ENCODE measurements around the gene MAGI3. TPM values are rescaled to one million over a fixed set of nuclear protein-coding genes. Genes with fewer than 3 reads are reported as not detected.
A peak's percentile ranks its signal among the peaks of the same experiment; 100 is the strongest.

The MAGI3 gene
- total and polyA plus RNA-seq, 2 of the 13 experiments (the other 11 are each of a cell fraction or from before 2014, with no cell fraction given) = 4.0 to 11.8 TPM

- ChIA-PET CTCF (ENCODE audit: low intra/inter-chr PET ratio, low total read pairs) (no interaction called here), POLR2A (no interaction called here)
- H4K20me1 ChIP-seq (ENCODE audit: insufficient read depth, low read length) = no peaks in the 10 kb centered on the region
- no peaks in the 10 kb centered on the region for H3K27me3 ChIP-seq (ENCODE audit: control insufficient read depth in 1 of 2, insufficient read depth in 2 of 2, low read length in 2 of 2)
- H2AFZ ChIP-seq (ENCODE audit: low read length) = no peak overlapping the region
- no peaks in the 10 kb centered on the region for H3K36me3 ChIP-seq (replicated peaks in 1 of 2; ENCODE audit: control insufficient read depth in 1 of 2, insufficient read depth in 2 of 2, low read length in 2 of 2)
- no peak for DNase-seq (ENCODE audit: low spot score)
- no peaks in the 10 kb centered on the region for H3K9me3 ChIP-seq (ENCODE audit: low read length)
- BruUV-seq (replicated peaks) = no TSS peak
- in situ Hi-C loops (cut with HindIII; ENCODE audit: extremely low pct_ligation_motif_present, low pct_unique_long_range_greater_than_20kb) = no loop called here
- peaks cover 41% of the 10 kb centered on the region for H3K79me2 ChIP-seq (ENCODE audit: insufficient read depth, low read length)
- 95% methylated on average over 2 of the region's 2 CpGs for WGBS (ENCODE audit: low lambda C conversion rate)
- H3K4me2 ChIP-seq (ENCODE audit: low read depth, low read length) = peak overlapping the region; percentile 20; the same call in 1 of the 2 replicates
- no peak overlapping the region for H3K9ac ChIP-seq (ENCODE audit: insufficient read depth, low read depth, low read length)
- no peak for ATAC-seq
- FAIRE-seq = no peak
- H3K4me3 ChIP-seq (replicated peaks in 1 of 3; ENCODE audit: insufficient read depth in 1 of 3, low read depth in 2 of 3, low read length in 3 of 3) = no peak overlapping the region
- intact Hi-C loops (cut with micrococcal nuclease; ENCODE audit: unreplicated experiment) = loop anchor here (5.0 kb wide), 1 partner anchor 38 kb away; no protein-coding TSS in a partner anchor
- H3K27ac ChIP-seq (ENCODE audit: extremely low read length, insufficient read depth, low read length) = no peak overlapping the region
- peaks cover 53% of the 10 kb centered on the region for H3K4me1 ChIP-seq (ENCODE audit: insufficient read depth, low read length)
- TF ChIP-seq ZFAT (CRISPR knock-in tag; conservative IDR thresholded peaks at IDR 0.05) = no peak
- TF ChIP-seq PAWR (CRISPR knock-in tag; IDR thresholded peaks at IDR 0.05; ENCODE audit: borderline replicate concordance) = no peak
- peak; percentile 30; the same call in 1 of the 2 replicates for TF ChIP-seq MAFF (IDR thresholded peaks at IDR 0.05; ENCODE audit: low read depth, low read length)
- TF ChIP-seq MAFK (conservative IDR thresholded peaks at IDR 0.05 in 1 of 2, IDR thresholded peaks at IDR 0.05 in 1 of 2; ENCODE audit: low read length in 2 of 2) = peak in 1 of 2 experiments; percentile 59; a peak in 2 of 4 replicates
- TF ChIP-seq ZBTB40 (IDR thresholded peaks at IDR 0.05) = no peak
- TF ChIP-seq ZBTB40 (CRISPR knock-in tag; IDR thresholded peaks at IDR 0.05) = no peak
Observed at GRCh38 chr1:113434874-113435175, 44.5 kb downstream of the MAGI3 start.
